ENCODE measurements around the gene C3orf20. TPM values are rescaled to one million over a fixed set of nuclear protein-coding genes. Genes with fewer than 3 reads are reported as not detected.

Gene C3orf20
- total and polyA plus RNA-seq, 2 of the 4 experiments (the other 2 are of a cell fraction): not detected

- Histone ChIP-seq H3K79me1 (ENCODE audit: low read depth in 1 of 2, low read length in 2 of 2) (no peaks in the 10 kb centered on the region), H4K8ac (ENCODE audit: low read depth in 2 of 2, low read length in 2 of 2) (no peak overlapping the region), H4K91ac (ENCODE audit: insufficient read depth, low read depth, low read length) (no peak overlapping the region), H3K4me3 (ENCODE audit: insufficient read depth, low read depth, low read length) (no peak overlapping the region), H3K23ac (ENCODE audit: low read depth, low read length) (no peak overlapping the region), H2AK5ac (ENCODE audit: low read depth, low read length) (no peak overlapping the region), H2AK9ac (replicated peaks; ENCODE audit: low read depth, low read length, poor library complexity) (no peak overlapping the region), H4K20me1 (ENCODE audit: insufficient read depth, low read length) (no peaks in the 10 kb centered on the region), H2AFZ (replicated peaks; ENCODE audit: low read length, poor library complexity) (no peak overlapping the region), H3K4me2 (ENCODE audit: low read depth, low read length) (no peak overlapping the region), H3K27me3 (ENCODE audit: control insufficient read depth, insufficient read depth, low read length) (peaks cover 21% of the 10 kb centered on the region; the same call in 1 of the 2 replicates), H3K36me3 (ENCODE audit: control insufficient read depth, insufficient read depth, low read length) (no peaks in the 10 kb centered on the region), H3K14ac (replicated peaks; ENCODE audit: low read depth, low read length) (no peak overlapping the region), H3K4me1 (ENCODE audit: control insufficient read depth, insufficient read depth, low read length) (no peaks in the 10 kb centered on the region), H3K9me3 (ENCODE audit: control insufficient read depth, insufficient read depth, low read length) (no peaks in the 10 kb centered on the region), H3K18ac (ENCODE audit: low read depth, low read length) (no peak overlapping the region), H4K5ac (ENCODE audit: low read depth, low read length) (no peak overlapping the region), H2BK20ac (ENCODE audit: low read depth, low read length) (no peak overlapping the region), H3K27ac (ENCODE audit: insufficient read depth, low read length) (no peak overlapping the region), H3K56ac (ENCODE audit: extremely low read depth, insufficient read depth, low read length) (no peak overlapping the region), H2BK5ac (ENCODE audit: low read depth, low read length, poor library complexity, severe bottlenecking) (no peak overlapping the region), H2BK120ac (ENCODE audit: low read depth, low read length) (no peak overlapping the region), H3K9me1 (ENCODE audit: insufficient read depth, low read length) (no peaks in the 10 kb centered on the region), H2BK15ac (ENCODE audit: low read depth, low read length) (no peak overlapping the region), H3K4ac (ENCODE audit: low read depth, low read length) (no peak overlapping the region), H3K9ac (ENCODE audit: low read depth, low read length) (no peak overlapping the region)
- ATAC-seq (ENCODE audit: low read depth) (no peak), DNase-seq (no peak)
- intact Hi-C loops (cut with micrococcal nuclease): no loop called here
- TF ChIP-seq RCOR1 (IDR thresholded peaks at IDR 0.05; ENCODE audit: insufficient replicate concordance, low read length) (no peak), MAZ (IDR thresholded peaks at IDR 0.05; ENCODE audit: borderline replicate concordance, low read depth, low read length) (no peak), BHLHE40 (IDR thresholded peaks at IDR 0.05; ENCODE audit: low read depth, low read length) (no peak)
- TF ChIP-seq, protein P1, sequence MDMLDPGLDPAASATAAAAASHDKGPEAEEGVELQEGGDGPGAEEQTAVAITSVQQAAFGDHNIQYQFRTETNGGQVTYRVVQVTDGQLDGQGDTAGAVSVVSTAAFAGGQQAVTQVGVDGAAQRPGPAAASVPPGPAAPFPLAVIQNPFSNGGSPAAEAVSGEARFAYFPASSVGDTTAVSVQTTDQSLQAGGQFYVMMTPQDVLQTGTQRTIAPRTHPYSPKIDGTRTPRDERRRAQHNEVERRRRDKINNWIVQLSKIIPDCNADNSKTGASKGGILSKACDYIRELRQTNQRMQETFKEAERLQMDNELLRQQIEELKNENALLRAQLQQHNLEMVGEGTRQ (IDR thresholded peaks at IDR 0.05; ENCODE audit: low read depth, low read length): no peak
- ChIA-PET POLR2A (ENCODE audit: unreplicated experiment) (no interaction called here), CTCF (no interaction called here)
- in situ Hi-C loops (cut with MboI; ENCODE audit: low sequenced_read_pairs): no loop called here
- dilution Hi-C loops (cut with HindIII; ENCODE audit: low sequenced_read_pairs, unreplicated experiment): no loop called here
- 75% methylated on average over 5 of the region's 16 CpGs; no CpG with 5 or more reads in 1 of the 2 experiments for WGBS, 2 experiments (ENCODE audit: extremely low coverage in 2 of 2, insufficient read length in 1 of 2)
- no TSS peak for BruUV-seq (replicated peaks)
Measured at GRCh38 chr3:14772533-14773138, 97.7 kb downstream of the C3orf20 start.
